GM12878 (cell line): ENCODE results near the gene ZNF280C. TPM values are rescaled to one million over a fixed set of nuclear protein-coding genes. Genes with fewer than 3 reads are reported as not detected.

Source experiments
- ATAC-seq: fragments of 200-7000 bp; cut with Tn5 transposase; 3 replicates; pipeline ENCODE4 v1.9.1; 2020; ENCODE audit warnings: mild to moderate bottlenecking, moderate library complexity
- BruUV-seq: library from RNA; stranded (reverse); fragments of 400-500 nt; replicated peaks from 2 replicates; lab custom pipeline; 2021; lab: Mats Ljungman, UMichigan
- CTCF ChIA-PET: fragments of 300-600 bp; sonication (Branson Sonifier 250); formaldehyde crosslinking; extraction: SDS; loops from one replicate; lab custom pipeline; 2021; ENCODE audit warnings: inconsistent platforms; lab: Yijun Ruan, JAX
- POLR2A ChIA-PET: fragments of 350-600 bp; formaldehyde crosslinking; extraction: SDS; loops from one replicate; lab custom pipeline; 2021; ENCODE audit warnings: inconsistent platforms; lab: Charles Lee
- RAD21 ChIA-PET: fragments of 300-600 bp; sonication (Branson Sonifier 250); formaldehyde crosslinking; loops from one replicate; lab custom pipeline; 2023; ENCODE audit warnings: antibody characterized with exemption; ENCODE audit not compliant: unreplicated experiment; lab: Charles Lee
- SMC1A ChIA-PET: fragments of 300-600 bp; sonication (Branson Sonifier 250); formaldehyde crosslinking; loops from one replicate; lab custom pipeline; 2023; ENCODE audit not compliant: unreplicated experiment, uncharacterized antibody; lab: Charles Lee
- DNase-seq: peaks from one replicate; pipeline ENCODE4 v3.0.0-alpha.2; 2011; ENCODE audit warnings: low read depth, low spot score
- FAIRE-seq: peaks from 3 replicates; lab custom pipeline; 2011; peaks lifted over from hg19 to GRCh38; lab: Jason Lieb, UNC
- H2AFZ ChIP-seq: 2 replicates; pipeline ENCODE4 v1.6.0; 2011; ENCODE audit warnings: low read depth, low read length, control low read depth; ENCODE audit not compliant: control insufficient read depth
- H3K27ac ChIP-seq: 2 replicates; pipeline ENCODE4 v1.5.1; 2011; ENCODE audit warnings: control low read depth; ENCODE audit not compliant: control insufficient read depth, insufficient read depth
- H3K27me3 ChIP-seq, 2 experiments: replicated peaks in 1 of 2; 2 replicates each; pipeline versions ENCODE4 v1.6.0 to v1.6.1; 2011; ENCODE audit warnings: low read length in 1 of 2; ENCODE audit not compliant: control insufficient read depth in 2 of 2, insufficient read depth in 2 of 2
- H3K36me3 ChIP-seq, 2 experiments: 2 replicates each; pipeline ENCODE4 v1.5.1; 2011; ENCODE audit warnings: low read length in 1 of 2; ENCODE audit not compliant: control insufficient read depth in 2 of 2, insufficient read depth in 2 of 2
- H3K4me1 ChIP-seq: 2 replicates; pipeline ENCODE4 v1.6.1; 2011; ENCODE audit warnings: mild to moderate bottlenecking, low read length, moderate library complexity, mixed read lengths; ENCODE audit not compliant: control insufficient read depth, insufficient read depth
- H3K4me2 ChIP-seq: 2 replicates; pipeline ENCODE4 v1.6.0; 2011; ENCODE audit warnings: control low read depth; ENCODE audit not compliant: control insufficient read depth, insufficient read depth
- H3K4me3 ChIP-seq: fragments of 200-600 bp; sonication (generic); 2 replicates; pipeline ENCODE4 v1.5.1; 2016
- H3K79me2 ChIP-seq: 2 replicates; pipeline ENCODE4 v1.6.0; 2011; ENCODE audit warnings: low read length; ENCODE audit not compliant: control insufficient read depth, insufficient read depth
- H3K9ac ChIP-seq: 2 replicates; pipeline ENCODE4 v1.8.0; 2011; ENCODE audit warnings: low read length, control low read depth, mixed read lengths; ENCODE audit not compliant: control insufficient read depth, insufficient read depth
- H3K9me3 ChIP-seq: replicated peaks from 3 replicates; pipeline ENCODE4 v1.5.1; 2011; ENCODE audit warnings: mild to moderate bottlenecking, low read length; ENCODE audit not compliant: control insufficient read depth, insufficient read depth
- H4K20me1 ChIP-seq: 2 replicates; pipeline ENCODE4 v1.6.0; 2011; ENCODE audit not compliant: control insufficient read depth, insufficient read depth
- BHLHE40 ChIP-seq, 2 experiments: fragments of 450-650 bp in 1 of 2; IDR thresholded peaks; 2 replicates each; pipeline ENCODE4 v1.6.1; 2011 to 2017; ENCODE audit warnings: low read depth in 2 of 2, borderline replicate concordance in 1 of 2, improper control_type of control experiment in 1 of 2, low read length in 1 of 2, mild to moderate bottlenecking in 1 of 2
- BRCA1 ChIP-seq: IDR thresholded peaks from 2 replicates; pipeline ENCODE4 v1.6.1; 2011; ENCODE audit warnings: low read depth, low read length, improper control_type of control experiment
- CBX3 ChIP-seq: fragments of 200-600 bp; sonication (generic); IDR thresholded peaks from 2 replicates; pipeline ENCODE4 v1.6.1; 2016; ENCODE audit warnings: low read depth, borderline replicate concordance
- EGR1 ChIP-seq, 2 experiments: IDR thresholded peaks; 1 replicate in 1 of 2; 2 replicates in 1 of 2; pipeline ENCODE4 v1.6.1; 2011 to 2012; ENCODE audit warnings: low read depth in 2 of 2, low read length in 2 of 2, borderline replicate concordance in 1 of 2, mild to moderate bottlenecking in 1 of 2, moderate library complexity in 1 of 2
- MEF2A ChIP-seq: IDR thresholded peaks from 2 replicates; pipeline ENCODE4 v1.6.1; 2011; ENCODE audit warnings: low read depth, mild to moderate bottlenecking, low read length, moderate library complexity; ENCODE audit not compliant: insufficient read depth
- MYC ChIP-seq: IDR thresholded peaks from 2 replicates; pipeline ENCODE4 v1.6.1; 2011; ENCODE audit warnings: mild to moderate bottlenecking, low read length, moderate library complexity, inconsistent platforms; ENCODE audit not compliant: insufficient read depth, insufficient replicate concordance, insufficient read length, severe bottlenecking
- RAD51 ChIP-seq: fragments of 450-650 bp; IDR thresholded peaks from 2 replicates; pipeline ENCODE4 v1.6.1; 2016; ENCODE audit warnings: moderate library complexity, mild to moderate bottlenecking, inconsistent platforms
- SREBF2 ChIP-seq: IDR thresholded peaks from 2 replicates; pipeline ENCODE4 v1.6.1; 2012; ENCODE audit warnings: mild to moderate bottlenecking, low read length
- ZNF622 ChIP-seq: fragments of 450-650 bp; IDR thresholded peaks from 2 replicates; pipeline ENCODE4 v1.6.1; 2017; ENCODE audit warnings: mild to moderate bottlenecking, inconsistent platforms
- WGBS: methylation state at CpG from one replicate; pipeline ENCODE4 v1.1.6; 2016; ENCODE audit warnings: low lambda C conversion rate; ENCODE audit not compliant: insufficient replicate concordance, insufficient coverage; ENCODE audit errors: missing lambda C conversion rate; 5-methylcytosine and 5-hydroxymethylcytosine counted together
- in situ Hi-C: fragments of 300-500 bp; cut with MboI; formaldehyde crosslinking; loops from 9 replicates; pipeline ENCODE4 v1.14.3; 2018; ENCODE audit warnings: mixed read lengths
- intact Hi-C: fragments of 100-400 bp; cut with micrococcal nuclease; formaldehyde crosslinking; loops from one replicate; pipeline ENCODE4 v1.14.2; 2022; ENCODE audit not compliant: unreplicated experiment
- polyA plus RNA-seq, 11 experiments: library from polyadenylated mRNA; depleted of rRNA in 4 of 11; unstranded in 6 of 11; stranded (reverse) in 5 of 11; fragments of >200 nt; fragmentation: Nextera tagmentation in 4 of 11; fragmentation: Illumina TruSeq in 1 of 11; extraction: Ambion mirVana in 4 of 11; extraction: Trizol in 1 of 11; gene quantifications; 1 replicate in 1 of 11; 2 replicates in 10 of 11; pipeline versions ENCODE4 v1.2.1 to v1.2.3, GENCODE V29; 2011 to 2016; ENCODE audit warnings: inconsistent platforms in 2 of 11, missing spikeins in 2 of 11, low read depth in 1 of 11
- total RNA-seq, 4 experiments: library from RNA; depleted of rRNA in 3 of 4; stranded (reverse); fragments of >200 nt in 3 of 4; fragmentation: Illumina TruSeq in 1 of 4; extraction: Trizol in 1 of 4; gene quantifications; 2 replicates each; pipeline versions ENCODE4 v1.2.1 to v1.2.3, GENCODE V29; 2013 to 2021
- TF ChIP-seq, protein P1 (sequence below): fragments of 450-650 bp; IDR thresholded peaks from 2 replicates; pipeline ENCODE4 v1.6.1; 2014; ENCODE audit warnings: mild to moderate bottlenecking
- TF ChIP-seq, protein P2 (sequence below): IDR thresholded peaks from 2 replicates; pipeline ENCODE4 v1.6.1; 2011; ENCODE audit warnings: mild to moderate bottlenecking, low read depth, low read length, moderate library complexity; ENCODE audit not compliant: insufficient replicate concordance

The ZNF280C gene
- total and polyA plus RNA-seq, 10 of the 15 experiments (the other 5 are each of a cell fraction or from before 2014, with no cell fraction given), result 0.82 to 8.8 (median 5.7) TPM

DNA sequence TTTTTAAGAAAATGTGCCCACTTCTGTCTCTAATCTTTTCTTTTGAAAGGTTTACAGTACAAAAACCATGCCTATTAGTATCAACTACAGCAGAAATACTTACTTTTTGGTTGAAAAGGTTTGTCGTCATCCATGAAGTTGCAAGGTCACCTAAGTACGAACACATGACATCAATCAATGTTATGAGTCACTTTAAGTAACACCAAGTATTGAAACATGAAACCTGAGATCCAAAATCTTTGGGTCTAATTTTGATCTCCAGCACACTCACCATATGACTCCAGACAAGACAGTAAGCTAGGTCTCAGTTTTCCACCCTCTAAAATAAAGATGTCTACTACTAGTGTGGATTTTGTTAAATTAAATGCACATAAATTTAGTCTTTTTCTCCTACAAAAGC lies 8.4 kb downstream of the ZNF280C start:
- ChIA-PET SMC1A (no interaction called here), CTCF (no interaction called here), RAD21 (no interaction called here)
- no peak overlapping the region for H2AFZ ChIP-seq
- H3K27ac ChIP-seq, result no peak overlapping the region
- no peaks in the 10 kb centered on the region; the same call in 2 of the 3 replicates for H3K9me3 ChIP-seq
- no peak overlapping the region for H3K4me3 ChIP-seq
- intact Hi-C loops, result loop anchor here (10.0 kb wide), 1 partner anchor 176 kb away; no protein-coding TSS in a partner anchor
- DNase-seq (no peak), FAIRE-seq (no peak), ATAC-seq (no peak)
- in situ Hi-C loops, result no loop called here
- BruUV-seq, result no TSS peak
- H3K9ac ChIP-seq, result no peak overlapping the region
- TF ChIP-seq CBX3 (no peak), EGR1 (IDR thresholded peaks at IDR 0.05; ENCODE audit: borderline replicate concordance in 1 of 2, low read depth in 2 of 2, low read length in 2 of 2) (no peak), RAD51 (no peak), MEF2A (no peak), MYC (no peak), SREBF2 (no peak), ZNF622 (no peak), BHLHE40 (IDR thresholded peaks at IDR 0.05; ENCODE audit: borderline replicate concordance in 1 of 2, low read depth in 2 of 2, low read length in 1 of 2) (no peak), BRCA1 (no peak)
- TF ChIP-seq, protein P1, sequence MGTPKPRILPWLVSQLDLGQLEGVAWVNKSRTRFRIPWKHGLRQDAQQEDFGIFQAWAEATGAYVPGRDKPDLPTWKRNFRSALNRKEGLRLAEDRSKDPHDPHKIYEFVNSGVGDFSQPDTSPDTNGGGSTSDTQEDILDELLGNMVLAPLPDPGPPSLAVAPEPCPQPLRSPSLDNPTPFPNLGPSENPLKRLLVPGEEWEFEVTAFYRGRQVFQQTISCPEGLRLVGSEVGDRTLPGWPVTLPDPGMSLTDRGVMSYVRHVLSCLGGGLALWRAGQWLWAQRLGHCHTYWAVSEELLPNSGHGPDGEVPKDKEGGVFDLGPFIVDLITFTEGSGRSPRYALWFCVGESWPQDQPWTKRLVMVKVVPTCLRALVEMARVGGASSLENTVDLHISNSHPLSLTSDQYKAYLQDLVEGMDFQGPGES, result no peak
- TF ChIP-seq, protein P2, sequence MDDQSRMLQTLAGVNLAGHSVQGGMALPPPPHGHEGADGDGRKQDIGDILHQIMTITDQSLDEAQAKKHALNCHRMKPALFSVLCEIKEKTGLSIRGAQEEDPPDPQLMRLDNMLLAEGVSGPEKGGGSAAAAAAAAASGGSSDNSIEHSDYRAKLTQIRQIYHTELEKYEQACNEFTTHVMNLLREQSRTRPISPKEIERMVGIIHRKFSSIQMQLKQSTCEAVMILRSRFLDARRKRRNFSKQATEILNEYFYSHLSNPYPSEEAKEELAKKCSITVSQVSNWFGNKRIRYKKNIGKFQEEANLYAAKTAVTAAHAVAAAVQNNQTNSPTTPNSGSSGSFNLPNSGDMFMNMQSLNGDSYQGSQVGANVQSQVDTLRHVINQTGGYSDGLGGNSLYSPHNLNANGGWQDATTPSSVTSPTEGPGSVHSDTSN, result no peak
- TF ChIP-seq, all 136 proteins: peak for 0
- Histone ChIP-seq H3K36me3 (0 out of 4 replicates have a peak, but pooled peaks cover 0 to 3% of the 10 kb centered on the region in 2 experiments), H3K27me3 (no peaks in the 10 kb centered on the region), H3K4me2 (no peak overlapping the region), H4K20me1 (no peaks in the 10 kb centered on the region), H3K4me1 (no peaks in the 10 kb centered on the region), H3K79me2 (peaks cover 4% of the 10 kb centered on the region)
- WGBS, result 69% methylated on average over 2 of the region's 2 CpGs
- POLR2A ChIA-PET, result no interaction called here
